D721Med (cell line): ENCODE results near the gene ATP8A2.

Experiments
- DNase-seq: peaks from one replicate; pipeline ENCODE4 v3.0.0; 2011; ENCODE audit warnings: low spot score; ENCODE audit not compliant: insufficient read length
- FAIRE-seq: peaks from 2 replicates; lab custom pipeline; 2011; peaks lifted over from hg19 to GRCh38; lab: Jason Lieb, UNC
- TF ChIP-seq, protein P1 (sequence below): IDR thresholded peaks from 2 replicates; pipeline ENCODE4 v1.5.1; 2012; ENCODE audit warnings: mild to moderate bottlenecking, control low read depth; ENCODE audit not compliant: insufficient read depth; ENCODE audit errors: missing control alignments

ATP8A2 gene

DNA sequence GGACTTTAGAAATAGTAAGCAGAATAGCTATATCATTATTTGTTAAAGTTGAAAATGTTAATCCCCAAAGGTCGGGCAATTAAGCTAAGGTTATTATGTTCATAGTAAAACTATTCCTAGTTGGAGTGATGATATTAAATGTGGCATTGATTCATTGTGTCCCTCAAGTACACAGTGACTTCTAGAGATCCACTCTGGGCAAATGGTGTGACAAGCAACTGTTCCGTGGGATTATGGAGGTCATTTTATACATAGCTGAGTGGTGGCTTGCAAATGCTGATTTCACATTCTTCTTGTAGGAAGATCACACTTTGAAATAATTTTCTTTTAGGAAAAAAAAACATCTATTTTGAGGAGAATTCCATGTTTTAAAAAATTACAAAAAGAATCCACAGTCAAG is 317.8 kb downstream of the ATP8A2 start:
- FAIRE-seq (no peak), DNase-seq (no peak)
- TF ChIP-seq, protein P1, sequence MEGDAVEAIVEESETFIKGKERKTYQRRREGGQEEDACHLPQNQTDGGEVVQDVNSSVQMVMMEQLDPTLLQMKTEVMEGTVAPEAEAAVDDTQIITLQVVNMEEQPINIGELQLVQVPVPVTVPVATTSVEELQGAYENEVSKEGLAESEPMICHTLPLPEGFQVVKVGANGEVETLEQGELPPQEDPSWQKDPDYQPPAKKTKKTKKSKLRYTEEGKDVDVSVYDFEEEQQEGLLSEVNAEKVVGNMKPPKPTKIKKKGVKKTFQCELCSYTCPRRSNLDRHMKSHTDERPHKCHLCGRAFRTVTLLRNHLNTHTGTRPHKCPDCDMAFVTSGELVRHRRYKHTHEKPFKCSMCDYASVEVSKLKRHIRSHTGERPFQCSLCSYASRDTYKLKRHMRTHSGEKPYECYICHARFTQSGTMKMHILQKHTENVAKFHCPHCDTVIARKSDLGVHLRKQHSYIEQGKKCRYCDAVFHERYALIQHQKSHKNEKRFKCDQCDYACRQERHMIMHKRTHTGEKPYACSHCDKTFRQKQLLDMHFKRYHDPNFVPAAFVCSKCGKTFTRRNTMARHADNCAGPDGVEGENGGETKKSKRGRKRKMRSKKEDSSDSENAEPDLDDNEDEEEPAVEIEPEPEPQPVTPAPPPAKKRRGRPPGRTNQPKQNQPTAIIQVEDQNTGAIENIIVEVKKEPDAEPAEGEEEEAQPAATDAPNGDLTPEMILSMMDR, result no peak

DNA sequence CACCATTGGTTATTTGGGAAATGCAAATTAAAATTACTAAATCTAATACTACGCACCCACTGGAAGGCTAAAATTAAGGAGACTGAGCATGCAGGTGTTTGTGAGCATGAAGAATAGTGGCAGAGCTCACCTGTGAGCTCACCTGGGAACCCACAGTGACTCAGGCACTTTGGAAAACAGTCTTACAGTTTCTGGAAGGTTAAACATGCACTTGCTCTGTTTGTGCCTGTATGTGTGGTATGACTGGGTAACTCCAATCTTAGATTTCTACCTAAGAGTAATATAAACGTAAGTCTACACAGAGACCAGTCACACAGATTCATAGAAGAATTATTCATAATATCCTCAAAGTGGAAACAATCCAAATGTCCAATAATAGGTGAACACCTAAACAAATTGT is 318.8 kb downstream of the ATP8A2 start:
- TF ChIP-seq, protein P1, result no peak
- no peak for DNase-seq
- no peak for FAIRE-seq

DNA sequence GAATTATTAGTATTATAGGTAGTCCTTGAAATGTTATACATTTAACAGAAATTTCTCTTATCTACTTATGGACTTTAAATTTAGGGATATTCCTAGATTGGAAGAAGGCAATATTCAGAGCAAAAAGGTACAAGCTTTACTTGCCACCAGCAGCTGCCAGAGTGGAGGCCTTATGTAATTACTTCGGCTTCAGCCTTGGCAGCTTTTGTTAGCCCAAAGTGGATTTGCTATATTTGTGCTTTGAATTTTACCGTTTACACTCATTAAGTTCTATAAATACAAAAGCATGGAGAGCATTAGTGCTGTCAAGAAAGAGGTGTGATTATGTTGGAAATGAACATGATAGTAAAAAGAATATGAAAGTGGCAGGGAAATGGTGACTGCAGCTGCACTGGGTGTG is 319.9 kb downstream of the ATP8A2 start:
- TF ChIP-seq, protein P1, result no peak
- no peak for FAIRE-seq
- DNase-seq, result no peak

DNA sequence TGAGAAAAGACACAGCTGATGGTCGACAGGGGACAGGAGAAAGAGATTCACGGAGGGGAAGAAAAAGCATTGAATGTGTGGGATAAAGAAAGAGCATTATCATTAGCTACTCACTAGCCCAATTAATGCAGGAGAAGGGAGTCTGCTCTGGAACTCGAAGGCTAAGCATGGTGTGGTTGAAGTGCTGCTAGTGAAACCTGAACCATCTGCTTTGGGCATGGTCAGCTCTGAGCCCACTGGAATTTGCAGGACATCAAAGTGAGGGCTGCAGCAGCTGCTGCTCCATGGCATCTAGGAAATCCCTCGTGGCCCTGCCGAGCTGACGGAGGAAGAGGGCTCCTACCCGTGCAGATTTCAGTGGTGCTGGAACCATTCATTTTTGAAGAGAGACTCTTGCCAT is 320.3 kb downstream of the ATP8A2 start:
- DNase-seq, result no peak
- TF ChIP-seq, protein P1, result no peak
- no peak for FAIRE-seq

DNA sequence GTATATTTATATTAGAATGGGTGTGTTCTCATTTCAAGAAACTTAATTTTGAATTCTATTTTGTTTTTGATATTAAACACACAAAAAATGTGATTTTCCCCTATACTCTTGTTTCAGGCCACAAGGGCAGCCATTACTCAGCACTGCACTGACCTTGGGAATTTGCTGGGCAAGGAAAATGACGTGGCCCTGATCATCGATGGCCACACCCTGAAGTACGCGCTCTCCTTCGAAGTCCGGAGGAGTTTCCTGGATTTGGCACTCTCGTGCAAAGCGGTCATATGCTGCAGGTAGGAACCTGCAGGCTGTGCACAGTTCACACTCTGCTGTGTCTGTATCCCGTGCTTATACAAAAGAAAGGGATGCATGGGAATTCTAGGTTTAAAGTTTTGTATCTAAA is 327.3 kb downstream of the ATP8A2 start:
- DNase-seq (no peak), FAIRE-seq (no peak)
- TF ChIP-seq, protein P1, result no peak

DNA sequence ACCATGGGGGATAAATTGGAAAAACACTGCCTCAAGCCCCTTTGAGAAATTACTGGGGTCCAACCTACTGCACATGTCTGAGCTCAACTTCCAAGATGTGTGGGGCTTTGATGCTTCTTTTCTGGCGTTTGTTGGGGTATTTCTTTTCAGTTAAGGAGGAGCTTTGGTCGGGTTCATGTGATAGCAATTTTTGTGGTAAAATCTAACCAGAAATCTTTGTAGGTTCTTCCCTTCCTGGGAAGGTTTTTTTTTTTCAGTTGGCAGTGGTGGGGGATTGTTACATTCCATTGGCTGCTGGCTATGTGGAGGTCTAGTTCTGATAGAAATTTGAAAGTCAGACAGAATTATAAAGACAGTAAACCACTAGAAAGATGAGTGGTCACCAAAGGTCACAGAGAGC is 327.8 kb downstream of the ATP8A2 start:
- TF ChIP-seq, protein P1, result no peak
- FAIRE-seq (no peak), DNase-seq (no peak)

DNA sequence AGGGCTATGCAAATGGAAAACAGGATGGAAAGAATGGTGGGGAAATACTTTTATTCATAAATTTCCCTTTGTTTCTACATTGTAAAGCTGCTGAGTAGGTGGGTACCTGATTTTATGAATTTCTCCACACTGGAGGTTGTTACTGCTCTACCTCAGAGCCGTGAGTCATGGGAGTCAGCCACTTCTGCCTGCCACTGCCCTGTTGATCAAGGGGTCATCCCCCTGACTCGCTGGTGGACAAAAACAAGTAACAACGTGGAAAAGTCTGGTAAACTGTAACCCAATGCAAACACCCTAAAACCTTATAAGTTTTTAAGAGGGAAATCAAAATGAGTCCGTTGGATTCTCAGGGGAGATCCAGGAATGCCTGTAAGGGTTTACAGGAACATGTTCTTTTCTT is 329.5 kb downstream of the ATP8A2 start:
- no peak for DNase-seq
- no peak for FAIRE-seq
- TF ChIP-seq, protein P1, result no peak
